BLaER1 (cell line): ENCODE results near the gene JAKMIP1.

Experiments
- H3K27ac ChIP-seq: shearing (Covaris generic); formaldehyde crosslinking; 2 replicates; pipeline ENCODE4 v1.8.1; 2022
- H3K27me3 ChIP-seq: shearing (Covaris generic); formaldehyde crosslinking; 2 replicates; pipeline ENCODE4 v1.8.1; 2022
- H3K36me3 ChIP-seq: shearing (Covaris generic); formaldehyde crosslinking; 2 replicates; pipeline ENCODE4 v1.8.1; 2022
- H3K4me1 ChIP-seq: shearing (Covaris generic); formaldehyde crosslinking; 2 replicates; pipeline ENCODE4 v1.8.1; 2022
- H3K4me2 ChIP-seq: shearing (Covaris generic); formaldehyde crosslinking; 2 replicates; pipeline ENCODE4 v1.8.1; 2022
- H3K4me3 ChIP-seq: shearing (Covaris generic); formaldehyde crosslinking; 2 replicates; pipeline ENCODE4 v1.8.1; 2022
- H3K9ac ChIP-seq: shearing (Covaris generic); formaldehyde crosslinking; 2 replicates; pipeline ENCODE4 v1.8.1; 2022
- H3K9me3 ChIP-seq: shearing (Covaris generic); formaldehyde crosslinking; 2 replicates; pipeline ENCODE4 v1.8.1; 2022
- H4K20me1 ChIP-seq: shearing (Covaris generic); formaldehyde crosslinking; 2 replicates; pipeline ENCODE4 v1.8.1; 2022
- Cebpa-rat ChIP-seq: shearing (Covaris generic); IDR thresholded peaks from 2 replicates; pipeline ENCODE4 v1.8.1; 2022

JAKMIP1 gene

GRCh38 chr4:6184169-6184568 is 16.2 kb downstream of the JAKMIP1 start:
- H3K9me3 ChIP-seq, result peaks cover 50% of the 10 kb centered on the region
- H3K9ac ChIP-seq, result peak overlapping the region; percentile 74
- TF ChIP-seq Cebpa-rat, result no peak
- H4K20me1 ChIP-seq, result no peaks in the 10 kb centered on the region
- peak overlapping the region; percentile 46 for H3K4me3 ChIP-seq
- peak overlapping the region; percentile 94 for H3K27ac ChIP-seq
- H3K36me3 ChIP-seq, result peaks cover 18% of the 10 kb centered on the region; the same call in 1 of the 2 replicates
- peak overlapping the region; percentile 96 for H3K4me2 ChIP-seq
- H3K4me1 ChIP-seq, result peaks cover 77% of the 10 kb centered on the region
- H3K27me3 ChIP-seq, result no peaks in the 10 kb centered on the region

- peak overlapping the region; percentile 96 for H3K4me2 ChIP-seq
- H3K27me3 ChIP-seq, result no peaks in the 10 kb centered on the region
- H4K20me1 ChIP-seq, result no peaks in the 10 kb centered on the region
- TF ChIP-seq Cebpa-rat, result no peak
- H3K9me3 ChIP-seq, result peaks cover 52% of the 10 kb centered on the region
- H3K4me3 ChIP-seq, result peak overlapping the region; percentile 46
- peaks cover 81% of the 10 kb centered on the region for H3K4me1 ChIP-seq
- H3K27ac ChIP-seq, result peak overlapping the region; percentile 94
- H3K36me3 ChIP-seq, result peaks cover 18% of the 10 kb centered on the region; the same call in 1 of the 2 replicates
- H3K9ac ChIP-seq, result peak overlapping the region; percentile 74
These were observed 16.6 kb downstream of the JAKMIP1 start for GRCh38 chr4:6183740-6184139.

- no peak for TF ChIP-seq Cebpa-rat
- peaks cover 92% of the 10 kb centered on the region for H3K4me1 ChIP-seq
These were observed 17.7 kb downstream of the JAKMIP1 start for GRCh38 chr4:6182376-6183280.

DNA sequence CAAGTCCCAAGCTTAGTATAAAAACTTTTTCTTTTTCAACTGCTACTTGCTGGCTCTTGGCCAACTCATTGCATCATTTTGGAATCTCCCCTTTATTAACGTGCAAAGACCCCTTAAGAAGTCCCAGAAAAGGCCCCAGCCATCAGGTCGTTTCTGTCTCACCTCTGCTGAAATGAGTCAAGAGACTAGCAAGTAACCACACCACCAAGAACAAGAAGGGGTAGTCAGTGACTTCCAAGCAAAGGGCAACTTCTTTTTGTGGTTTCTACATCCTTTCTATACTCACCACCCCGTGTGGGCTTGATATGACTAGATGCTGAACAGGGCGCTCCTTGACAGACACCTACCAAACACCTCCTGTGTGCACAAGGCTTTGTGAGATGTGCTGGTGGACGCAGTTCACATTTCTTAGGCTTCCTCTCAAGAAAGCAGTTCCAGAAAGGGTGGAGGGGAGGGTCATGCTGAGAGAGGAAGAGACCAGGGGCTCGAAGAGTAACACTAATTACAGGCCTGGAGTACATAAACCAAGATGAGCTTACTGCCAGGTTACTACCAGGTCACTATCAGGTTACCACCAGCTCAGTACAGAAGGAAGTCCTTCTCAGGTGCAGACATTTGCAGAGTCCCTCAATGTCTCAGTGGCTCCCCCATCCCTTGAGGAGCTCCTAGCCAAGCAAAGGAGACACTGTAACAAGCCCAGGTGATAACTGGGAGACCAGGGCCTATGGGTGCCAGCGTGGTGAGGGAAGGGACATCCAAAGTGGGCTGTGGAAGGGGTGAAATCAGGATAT is 19.3 kb downstream of the JAKMIP1 start:
- Histone ChIP-seq H3K4me2 (peak overlapping the region; percentile 96), H3K9me3 (peaks cover 46% of the 10 kb centered on the region), H3K4me3 (no peak overlapping the region), H3K36me3 (0 out of 2 replicates have a peak, but pooled peaks cover 1% of the 10 kb centered on the region), H3K27me3 (no peaks in the 10 kb centered on the region), H3K9ac (no peak overlapping the region), H4K20me1 (no peaks in the 10 kb centered on the region), H3K4me1 (peaks cover 89% of the 10 kb centered on the region), H3K27ac (peak overlapping the region; percentile 94)
- no peak for TF ChIP-seq Cebpa-rat

More at GRCh38 chr4:6182376-6183280, 17.7 kb downstream of the JAKMIP1 start:
- H4K20me1 ChIP-seq, result no peaks in the 10 kb centered on the region
- H3K4me3 ChIP-seq, result no peak overlapping the region
- peaks cover 10% of the 10 kb centered on the region; the same call in 1 of the 2 replicates for H3K36me3 ChIP-seq
- no peaks in the 10 kb centered on the region for H3K27me3 ChIP-seq
- peak overlapping the region; percentile 94 for H3K27ac ChIP-seq
- peaks cover 52% of the 10 kb centered on the region for H3K9me3 ChIP-seq
- H3K4me2 ChIP-seq, result peak overlapping the region; percentile 96
- peak overlapping the region; percentile 11; the same call in 1 of the 2 replicates for H3K9ac ChIP-seq

DNA sequence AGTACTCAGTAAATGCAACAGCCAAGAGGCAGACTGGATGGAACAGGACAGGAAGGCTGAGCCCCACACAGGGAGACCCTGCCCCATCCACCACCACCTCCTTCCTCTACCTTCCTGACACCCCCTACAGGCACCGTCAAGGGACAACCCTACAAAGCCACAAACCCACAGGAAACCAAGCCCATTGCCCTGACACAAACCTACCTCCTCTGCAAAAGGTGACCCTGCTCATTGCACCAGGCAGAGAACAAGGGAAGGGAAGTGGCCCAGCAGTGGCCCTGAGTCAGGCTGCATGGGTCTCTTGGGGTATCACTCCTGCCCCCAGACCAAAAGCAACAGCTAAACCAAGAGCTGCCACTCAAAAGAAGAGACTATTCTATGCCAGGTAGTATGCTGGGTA is 21.0 kb downstream of the JAKMIP1 start:
- H3K4me2 ChIP-seq, result peak overlapping the region; percentile 62
- no peak for TF ChIP-seq Cebpa-rat
- peak overlapping the region; percentile 1; the same call in 1 of the 2 replicates for H3K27ac ChIP-seq
- no peaks in the 10 kb centered on the region for H3K27me3 ChIP-seq
- 0 out of 2 replicates have a peak overlapping the region, but pooled peaks have one; percentile 18 for H3K4me3 ChIP-seq
- peaks cover 39% of the 10 kb centered on the region for H3K9me3 ChIP-seq
- H4K20me1 ChIP-seq, result no peaks in the 10 kb centered on the region
- H3K36me3 ChIP-seq, result no peaks in the 10 kb centered on the region
- peaks cover 72% of the 10 kb centered on the region for H3K4me1 ChIP-seq
- H3K9ac ChIP-seq, result no peak overlapping the region

DNA sequence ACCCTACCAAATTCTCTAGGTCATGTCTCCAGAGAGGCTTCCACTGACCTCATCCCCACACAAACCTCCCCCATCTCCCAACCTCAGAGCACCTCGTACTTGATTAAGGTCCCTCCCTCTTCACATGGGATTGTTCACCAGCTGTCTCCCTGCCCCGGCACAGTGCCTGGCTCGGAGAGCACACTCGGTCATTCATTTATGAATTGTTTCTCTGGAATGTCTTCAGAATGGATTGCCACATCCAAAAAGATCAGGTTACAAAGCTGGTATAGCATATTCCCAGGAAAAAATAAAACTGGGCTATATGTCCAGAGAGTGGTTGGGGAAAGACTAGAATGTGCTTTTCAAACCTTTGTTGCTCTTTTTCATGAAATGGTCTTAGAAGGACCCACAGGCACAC is 21.6 kb downstream of the JAKMIP1 start:
- Histone ChIP-seq H3K4me1 (peaks cover 66% of the 10 kb centered on the region), H3K4me2 (peak overlapping the region; percentile 62), H3K36me3 (no peaks in the 10 kb centered on the region)

DNA sequence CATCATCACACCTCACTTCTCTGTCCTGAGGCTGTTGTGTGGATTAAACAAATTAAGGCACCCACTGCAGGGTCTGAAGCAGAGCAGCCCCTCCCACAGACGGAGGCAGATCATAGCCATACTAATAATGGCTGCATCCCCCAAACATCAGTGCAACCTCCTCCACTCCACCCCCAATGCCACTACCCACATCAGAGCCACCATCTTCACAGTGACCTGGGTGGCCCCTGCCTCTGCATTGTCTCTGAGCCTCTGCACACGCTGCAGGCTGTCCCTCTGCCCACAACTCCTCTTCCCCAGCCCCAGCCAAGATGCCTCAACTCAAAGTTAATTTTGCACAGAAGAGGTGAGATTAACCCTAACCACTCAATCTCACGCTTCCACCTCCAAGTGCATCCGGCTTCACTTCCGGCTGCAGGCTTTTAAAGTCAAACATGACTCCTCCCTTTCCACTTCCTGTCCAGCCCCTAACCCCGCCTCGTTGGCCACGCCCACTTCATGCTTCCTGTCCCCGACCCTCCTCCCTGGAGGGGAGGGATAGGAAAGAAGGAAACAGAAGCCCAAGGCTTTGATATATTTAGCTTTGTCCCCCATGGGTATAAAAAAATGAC is 22.7 kb downstream of the JAKMIP1 start:
- Histone ChIP-seq H4K20me1 (no peaks in the 10 kb centered on the region), H3K9me3 (peaks cover 39% of the 10 kb centered on the region), H3K4me3 (peak overlapping the region; percentile 30), H3K36me3 (no peaks in the 10 kb centered on the region), H3K27ac (no peak overlapping the region), H3K4me1 (peaks cover 63% of the 10 kb centered on the region), H3K27me3 (no peaks in the 10 kb centered on the region), H3K4me2 (peak overlapping the region; percentile 62), H3K9ac (no peak overlapping the region)
- TF ChIP-seq Cebpa-rat, result no peak

More for the DNA sequence above, 21.6 kb downstream of the JAKMIP1 start:
- H3K27me3 ChIP-seq, result no peaks in the 10 kb centered on the region
- TF ChIP-seq Cebpa-rat, result no peak
- no peak overlapping the region for H3K9ac ChIP-seq
- no peaks in the 10 kb centered on the region for H4K20me1 ChIP-seq
- H3K27ac ChIP-seq, result peak overlapping the region; percentile 1; the same call in 1 of the 2 replicates
- peak overlapping the region; percentile 30 for H3K4me3 ChIP-seq
- peaks cover 39% of the 10 kb centered on the region for H3K9me3 ChIP-seq

DNA sequence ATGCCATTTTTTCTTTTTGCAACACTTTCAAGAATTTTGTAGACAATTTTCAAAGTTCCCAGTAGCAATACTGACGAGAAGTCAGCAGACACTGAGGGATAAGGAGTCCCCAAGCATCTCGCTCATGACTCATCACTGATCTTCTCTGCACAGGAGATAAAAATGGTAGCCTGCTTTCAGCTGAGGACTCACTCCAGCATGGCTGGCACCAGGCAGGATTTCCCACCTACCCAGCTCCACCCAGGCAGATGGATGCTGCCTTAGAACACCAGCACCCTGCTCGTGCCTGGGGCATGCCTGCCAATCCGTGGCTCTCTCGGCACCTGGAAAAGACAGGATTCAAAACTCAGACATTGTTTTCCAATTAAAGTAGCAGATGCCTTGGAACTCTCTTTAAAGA is 24.9 kb downstream of the JAKMIP1 start:
- Histone ChIP-seq H3K4me2 (no peak overlapping the region), H3K4me1 (peaks cover 50% of the 10 kb centered on the region), H3K9me3 (peaks cover 47% of the 10 kb centered on the region), H3K36me3 (no peaks in the 10 kb centered on the region), H3K9ac (no peak overlapping the region), H4K20me1 (no peaks in the 10 kb centered on the region), H3K27me3 (no peaks in the 10 kb centered on the region), H3K27ac (no peak overlapping the region), H3K4me3 (no peak overlapping the region)
- TF ChIP-seq Cebpa-rat, result no peak

GRCh38 chr4:6172927-6173200 is 27.5 kb downstream of the JAKMIP1 start:
- no peak for TF ChIP-seq Cebpa-rat
- no peak overlapping the region for H3K9ac ChIP-seq
- H3K36me3 ChIP-seq, result no peaks in the 10 kb centered on the region
- H3K4me2 ChIP-seq, result peak overlapping the region; percentile 58; the same call in 1 of the 2 replicates
- no peaks in the 10 kb centered on the region for H3K27me3 ChIP-seq
- H3K9me3 ChIP-seq, result peaks cover 21% of the 10 kb centered on the region
- H3K4me3 ChIP-seq, result no peak overlapping the region
- H3K27ac ChIP-seq, result no peak overlapping the region
- H4K20me1 ChIP-seq, result no peaks in the 10 kb centered on the region
- H3K4me1 ChIP-seq, result peaks cover 24% of the 10 kb centered on the region
